Neural cell (in vitro differentiated cells): Measurements from ENCODE around the gene ANKRD63. TPM values are rescaled to one million over a fixed set of nuclear protein-coding genes. Genes with fewer than 3 reads are reported as not detected.

Experiments
- H2AFZ ChIP-seq: fragments of 200-600, 300-800 bp; sonication (generic), shearing (Covaris generic); 2 replicates; pipeline ENCODE4 v1.6.0; 2014; ENCODE audit warnings: low read depth, mild to moderate bottlenecking, antibody characterized with exemption, low read length, moderate library complexity
- H3F3A ChIP-seq: fragments of 200-600 bp; shearing (Covaris generic); 2 replicates; pipeline ENCODE4 v1.6.1; 2016; ENCODE audit warnings: mild to moderate bottlenecking, moderate library complexity, mixed read lengths, antibody characterized with exemption, low read length; ENCODE audit not compliant: insufficient read depth, poor library complexity, severe bottlenecking
- H3K27ac ChIP-seq: fragments of 200-600, 300-800 bp; sonication (generic), shearing (Covaris generic); 2 replicates; pipeline ENCODE4 v1.5.1; 2014; ENCODE audit warnings: mild to moderate bottlenecking, low read length, moderate library complexity
- H3K27me3 ChIP-seq: fragments of 300-800, 200-600 bp; sonication (generic), shearing (Covaris generic); 2 replicates; pipeline ENCODE4 v1.6.0; 2014; ENCODE audit warnings: mild to moderate bottlenecking, low read depth, low read length, moderate library complexity; ENCODE audit not compliant: insufficient read depth
- H3K36me3 ChIP-seq: fragments of 300-800, 200-600 bp; sonication (generic), shearing (Covaris generic); 2 replicates; pipeline ENCODE4 v1.5.1; 2014; ENCODE audit warnings: mild to moderate bottlenecking, antibody characterized with exemption, low read length, moderate library complexity; ENCODE audit not compliant: insufficient read depth
- H3K4me2 ChIP-seq: fragments of 300-800, 200-600 bp; sonication (generic), shearing (Covaris generic); 2 replicates; pipeline ENCODE4 v1.6.0; 2014; ENCODE audit warnings: mild to moderate bottlenecking, low read length
- H3K4me3 ChIP-seq: fragments of 300-800, 200-600 bp; sonication (generic), shearing (Covaris generic); 2 replicates; pipeline ENCODE4 v1.5.1; 2014; ENCODE audit warnings: mild to moderate bottlenecking, low read length, moderate library complexity
- H3K79me2 ChIP-seq: fragments of 200-600 bp; shearing (Covaris generic); replicated peaks from 2 replicates; pipeline ENCODE4 v1.6.0; 2014; ENCODE audit warnings: mild to moderate bottlenecking, low read length, moderate library complexity; ENCODE audit not compliant: insufficient read depth
- H3K9ac ChIP-seq: fragments of 300-800, 200-600 bp; sonication (generic), shearing (Covaris generic); 2 replicates; pipeline ENCODE4 v1.6.1; 2016; ENCODE audit warnings: mild to moderate bottlenecking, low read length, mixed read lengths
- H3K9me2 ChIP-seq: fragments of 200-600 bp; shearing (Covaris generic); 2 replicates; pipeline ENCODE4 v1.6.1; 2016; ENCODE audit warnings: mild to moderate bottlenecking, low read length, mixed read lengths; ENCODE audit not compliant: insufficient read depth
- H3K9me3 ChIP-seq: fragments of 200-600, 300-800 bp; sonication (generic), shearing (Covaris generic); 2 replicates; pipeline ENCODE4 v1.6.1; 2016; ENCODE audit warnings: mild to moderate bottlenecking, mixed run types, low read length, moderate library complexity, mixed read lengths
- H4K20me1 ChIP-seq: fragments of 200-600 bp; shearing (Covaris generic); 2 replicates; pipeline ENCODE4 v1.6.1; 2016; ENCODE audit warnings: mild to moderate bottlenecking, mixed run types; ENCODE audit not compliant: insufficient read depth
- EP300 ChIP-seq: fragments of 450-650 bp; conservative IDR thresholded peaks from 2 replicates; pipeline ENCODE4 v1.6.1; 2014; ENCODE audit warnings: antibody characterized with exemption, mild to moderate bottlenecking, moderate library complexity; ENCODE audit not compliant: poor library complexity, severe bottlenecking
- EZH2 ChIP-seq: fragments of 200-600, 300-800 bp; shearing (Covaris generic), sonication (generic); IDR thresholded peaks from 2 replicates; pipeline ENCODE4 v1.6.1; 2014; ENCODE audit warnings: antibody characterized with exemption, low read length, borderline replicate concordance, mild to moderate bottlenecking; ENCODE audit not compliant: insufficient read depth, poor library complexity, severe bottlenecking
- MXI1 ChIP-seq: fragments of 450-650 bp; conservative IDR thresholded peaks from 2 replicates; pipeline ENCODE4 v1.6.1; 2014; ENCODE audit warnings: antibody characterized with exemption, mild to moderate bottlenecking; ENCODE audit not compliant: poor library complexity, severe bottlenecking
- POLR2AphosphoS5 ChIP-seq: IDR thresholded peaks from 2 replicates; pipeline ENCODE4 v1.6.1; 2012
- RAD21 ChIP-seq: fragments of 450-650 bp; conservative IDR thresholded peaks from 2 replicates; pipeline ENCODE4 v1.6.1; 2014; ENCODE audit warnings: antibody characterized with exemption, mild to moderate bottlenecking, moderate library complexity
- SMC3 ChIP-seq: fragments of 450-650 bp; conservative IDR thresholded peaks from 2 replicates; pipeline ENCODE4 v1.6.1; 2014; ENCODE audit warnings: antibody characterized with exemption, mild to moderate bottlenecking, moderate library complexity; ENCODE audit not compliant: poor library complexity
- TAF1 ChIP-seq: IDR thresholded peaks from 2 replicates; pipeline ENCODE4 v1.6.1; 2012; ENCODE audit warnings: low read depth
- polyA plus RNA-seq: library from polyadenylated mRNA; depleted of rRNA; stranded (reverse); fragments of >200 nt; gene quantifications from 2 replicates; pipeline ENCODE4 v1.2.3, GENCODE V29; 2014
- TF ChIP-seq, protein P1 (sequence below): IDR thresholded peaks from 2 replicates; pipeline ENCODE4 v1.6.1; 2012; ENCODE audit warnings: borderline replicate concordance
- TF ChIP-seq, protein P2 (sequence below): fragments of 450-650 bp; IDR thresholded peaks from 2 replicates; pipeline ENCODE4 v1.5.1; 2014; ENCODE audit warnings: antibody characterized with exemption, mild to moderate bottlenecking, moderate library complexity; ENCODE audit not compliant: poor library complexity, severe bottlenecking

ANKRD63 gene
- polyA plus RNA-seq, 1 donor from 2014 or later: 2.1 TPM

DNA sequence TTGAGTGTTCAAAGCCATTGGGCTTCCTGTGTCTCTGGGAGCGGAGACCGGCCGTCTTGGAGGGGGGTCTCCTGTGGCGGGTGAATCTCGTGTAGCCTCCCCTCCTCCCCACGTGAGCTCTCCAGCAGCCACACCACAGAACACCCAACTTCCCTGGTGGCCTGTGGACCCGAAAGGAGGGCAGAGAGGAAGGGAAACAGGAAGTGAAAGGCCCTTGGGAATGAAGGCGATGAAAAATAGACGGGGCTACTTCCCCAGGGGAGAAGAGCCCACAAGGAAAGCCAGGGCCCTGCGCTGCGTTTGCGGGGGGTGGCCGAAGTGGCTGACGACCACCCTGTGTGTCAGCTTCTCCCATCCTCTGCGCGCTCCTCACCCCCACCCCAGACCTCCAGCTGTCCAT lies 5.4 kb downstream of the ANKRD63 start:
- Histone ChIP-seq H3K27ac (no peak overlapping the region), H3K27me3 (peaks cover 42% of the 10 kb centered on the region)

DNA sequence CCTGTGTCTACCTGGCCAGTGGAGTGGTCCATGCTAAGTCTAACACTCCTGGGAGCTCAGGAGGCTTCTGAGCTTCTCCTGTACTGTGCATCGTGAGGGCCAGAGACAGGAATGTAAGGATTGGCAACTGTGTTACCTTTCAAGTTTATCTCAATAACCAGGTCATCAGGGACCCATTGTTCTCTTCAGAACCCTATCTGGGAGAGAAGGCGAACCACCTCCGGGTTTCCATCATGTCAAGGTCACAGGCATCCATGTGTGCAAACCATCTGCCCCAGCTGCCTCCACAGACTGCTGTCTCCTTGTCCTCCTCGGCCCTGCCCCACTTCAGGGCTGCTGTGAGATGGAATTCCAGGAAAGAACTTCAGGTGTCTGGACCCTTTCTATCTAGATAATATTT lies 5.9 kb downstream of the ANKRD63 start:
- Histone ChIP-seq H3K79me2 (no peaks in the 10 kb centered on the region), H2AFZ (no peak overlapping the region), H3K36me3 (no peaks in the 10 kb centered on the region), H3F3A (no peaks in the 10 kb centered on the region), H3K9me2 (no peaks in the 10 kb centered on the region), H3K27ac (no peak overlapping the region), H3K9me3 (no peaks in the 10 kb centered on the region), H3K27me3 (peaks cover 37% of the 10 kb centered on the region), H3K9ac (no peak overlapping the region), H3K4me3 (no peak overlapping the region), H4K20me1 (no peaks in the 10 kb centered on the region), H3K4me2 (no peak overlapping the region)
- TF ChIP-seq TAF1 (no peak), MXI1 (no peak), RAD21 (no peak), EZH2 (no peak), SMC3 (no peak), POLR2AphosphoS5 (no peak), EP300 (no peak)
- TF ChIP-seq, protein P1, sequence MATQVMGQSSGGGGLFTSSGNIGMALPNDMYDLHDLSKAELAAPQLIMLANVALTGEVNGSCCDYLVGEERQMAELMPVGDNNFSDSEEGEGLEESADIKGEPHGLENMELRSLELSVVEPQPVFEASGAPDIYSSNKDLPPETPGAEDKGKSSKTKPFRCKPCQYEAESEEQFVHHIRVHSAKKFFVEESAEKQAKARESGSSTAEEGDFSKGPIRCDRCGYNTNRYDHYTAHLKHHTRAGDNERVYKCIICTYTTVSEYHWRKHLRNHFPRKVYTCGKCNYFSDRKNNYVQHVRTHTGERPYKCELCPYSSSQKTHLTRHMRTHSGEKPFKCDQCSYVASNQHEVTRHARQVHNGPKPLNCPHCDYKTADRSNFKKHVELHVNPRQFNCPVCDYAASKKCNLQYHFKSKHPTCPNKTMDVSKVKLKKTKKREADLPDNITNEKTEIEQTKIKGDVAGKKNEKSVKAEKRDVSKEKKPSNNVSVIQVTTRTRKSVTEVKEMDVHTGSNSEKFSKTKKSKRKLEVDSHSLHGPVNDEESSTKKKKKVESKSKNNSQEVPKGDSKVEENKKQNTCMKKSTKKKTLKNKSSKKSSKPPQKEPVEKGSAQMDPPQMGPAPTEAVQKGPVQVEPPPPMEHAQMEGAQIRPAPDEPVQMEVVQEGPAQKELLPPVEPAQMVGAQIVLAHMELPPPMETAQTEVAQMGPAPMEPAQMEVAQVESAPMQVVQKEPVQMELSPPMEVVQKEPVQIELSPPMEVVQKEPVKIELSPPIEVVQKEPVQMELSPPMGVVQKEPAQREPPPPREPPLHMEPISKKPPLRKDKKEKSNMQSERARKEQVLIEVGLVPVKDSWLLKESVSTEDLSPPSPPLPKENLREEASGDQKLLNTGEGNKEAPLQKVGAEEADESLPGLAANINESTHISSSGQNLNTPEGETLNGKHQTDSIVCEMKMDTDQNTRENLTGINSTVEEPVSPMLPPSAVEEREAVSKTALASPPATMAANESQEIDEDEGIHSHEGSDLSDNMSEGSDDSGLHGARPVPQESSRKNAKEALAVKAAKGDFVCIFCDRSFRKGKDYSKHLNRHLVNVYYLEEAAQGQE: no peak
- TF ChIP-seq, protein P2, sequence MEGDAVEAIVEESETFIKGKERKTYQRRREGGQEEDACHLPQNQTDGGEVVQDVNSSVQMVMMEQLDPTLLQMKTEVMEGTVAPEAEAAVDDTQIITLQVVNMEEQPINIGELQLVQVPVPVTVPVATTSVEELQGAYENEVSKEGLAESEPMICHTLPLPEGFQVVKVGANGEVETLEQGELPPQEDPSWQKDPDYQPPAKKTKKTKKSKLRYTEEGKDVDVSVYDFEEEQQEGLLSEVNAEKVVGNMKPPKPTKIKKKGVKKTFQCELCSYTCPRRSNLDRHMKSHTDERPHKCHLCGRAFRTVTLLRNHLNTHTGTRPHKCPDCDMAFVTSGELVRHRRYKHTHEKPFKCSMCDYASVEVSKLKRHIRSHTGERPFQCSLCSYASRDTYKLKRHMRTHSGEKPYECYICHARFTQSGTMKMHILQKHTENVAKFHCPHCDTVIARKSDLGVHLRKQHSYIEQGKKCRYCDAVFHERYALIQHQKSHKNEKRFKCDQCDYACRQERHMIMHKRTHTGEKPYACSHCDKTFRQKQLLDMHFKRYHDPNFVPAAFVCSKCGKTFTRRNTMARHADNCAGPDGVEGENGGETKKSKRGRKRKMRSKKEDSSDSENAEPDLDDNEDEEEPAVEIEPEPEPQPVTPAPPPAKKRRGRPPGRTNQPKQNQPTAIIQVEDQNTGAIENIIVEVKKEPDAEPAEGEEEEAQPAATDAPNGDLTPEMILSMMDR: no peak

More for the DNA sequence above, 5.4 kb downstream of the ANKRD63 start:
- Histone ChIP-seq H3K79me2 (no peaks in the 10 kb centered on the region), H3K9ac (no peak overlapping the region), H2AFZ (no peak overlapping the region), H3K9me3 (no peaks in the 10 kb centered on the region), H3K36me3 (no peaks in the 10 kb centered on the region), H3K4me3 (no peak overlapping the region), H3K9me2 (no peaks in the 10 kb centered on the region), H3F3A (no peaks in the 10 kb centered on the region), H4K20me1 (no peaks in the 10 kb centered on the region), H3K4me2 (no peak overlapping the region)
- no peak for TF ChIP-seq SMC3
- TF ChIP-seq, protein P1: no peak
- TF ChIP-seq, protein P2: no peak
- no peak for TF ChIP-seq RAD21
- no peak for TF ChIP-seq EZH2
- no peak for TF ChIP-seq MXI1
- no peak for TF ChIP-seq EP300
- TF ChIP-seq POLR2AphosphoS5: no peak
- no peak for TF ChIP-seq TAF1
